Panc1 (cell line): Measurements from ENCODE around the gene UFD1. TPM values are rescaled to one million over a fixed set of nuclear protein-coding genes. Genes with fewer than 3 reads are reported as not detected.

Experiments used
- ATAC-seq: fragments of 200-7000 bp; cut with Tn5 transposase; 2 replicates; pipeline ENCODE4 v1.9.1; 2020; ENCODE audit warnings: mild to moderate bottlenecking, moderate library complexity
- BruUV-seq: library from RNA; stranded (reverse); fragments of 400-500 nt; replicated peaks from 2 replicates; lab custom pipeline; 2021; lab: Mats Ljungman, UMichigan
- CTCF ChIA-PET: fragments of 300-600 bp; sonication (Branson Sonifier 250); formaldehyde crosslinking; loops from one replicate; lab custom pipeline; 2022; ENCODE audit warnings: antibody characterized with exemption; lab: Charles Lee
- POLR2A ChIA-PET: fragments of 300-600 bp; sonication (Branson Sonifier 250); formaldehyde crosslinking; loops from one replicate; lab custom pipeline; 2022; ENCODE audit warnings: antibody characterized with exemption; lab: Charles Lee
- DNase-seq: peaks from one replicate; pipeline ENCODE4 v3.0.0-alpha.2; 2010; ENCODE audit warnings: low read depth, low spot score
- H3K27ac ChIP-seq: 2 replicates; pipeline ENCODE4 v1.5.1; 2011; ENCODE audit warnings: mild to moderate bottlenecking, low read length, inconsistent platforms
- H3K27me3 ChIP-seq: fragments of 200-500 bp; sonication (Bioruptor generic); 2 replicates; pipeline ENCODE4 v1.6.0; 2014; ENCODE audit warnings: low read length, inconsistent platforms; ENCODE audit not compliant: control insufficient read depth, insufficient read depth
- H3K36me3 ChIP-seq: fragments of 200-500 bp; sonication (Bioruptor generic); 2 replicates; pipeline ENCODE4 v1.5.1; 2014; ENCODE audit warnings: inconsistent platforms, mild to moderate bottlenecking, low read length, moderate library complexity; ENCODE audit not compliant: control insufficient read depth, insufficient read depth
- H3K4me1 ChIP-seq: 2 replicates; pipeline ENCODE4 v1.5.1; 2011; ENCODE audit warnings: inconsistent platforms, mild to moderate bottlenecking, low read length, moderate library complexity; ENCODE audit not compliant: control insufficient read depth, insufficient read depth
- H3K4me3 ChIP-seq, 2 experiments: 2 replicates each; pipeline ENCODE4 v1.5.1; 2011 to 2012; ENCODE audit warnings: low read depth in 2 of 2, low read length in 2 of 2, mild to moderate bottlenecking in 2 of 2, inconsistent platforms in 1 of 2, moderate library complexity in 1 of 2
- H3K9me3 ChIP-seq: fragments of 200-500 bp; sonication (Bioruptor generic); 2 replicates; pipeline ENCODE4 v1.5.1; 2014; ENCODE audit warnings: low read depth, mild to moderate bottlenecking, inconsistent platforms, low read length, moderate library complexity; ENCODE audit not compliant: control insufficient read depth, insufficient read depth
- CTCF ChIP-seq: fragments of 450-650 bp; IDR thresholded peaks from 2 replicates; pipeline ENCODE4 v1.5.1; 2017; ENCODE audit warnings: mild to moderate bottlenecking
- POLR2AphosphoS5 ChIP-seq: IDR thresholded peaks from 2 replicates; pipeline ENCODE4 v1.6.1; 2012; ENCODE audit warnings: mild to moderate bottlenecking, low read depth, low read length, moderate library complexity
- REST ChIP-seq, 2 experiments: IDR thresholded peaks; 2 replicates each; pipeline ENCODE4 v1.6.1; 2011 to 2012; ENCODE audit warnings: low read depth in 2 of 2, control low read depth in 1 of 2, low read length in 1 of 2, mild to moderate bottlenecking in 1 of 2, moderate library complexity in 1 of 2; ENCODE audit not compliant: insufficient read depth in 1 of 2
- SIN3A ChIP-seq: IDR thresholded peaks from 2 replicates; pipeline ENCODE4 v1.6.1; 2012; ENCODE audit warnings: low read depth, mild to moderate bottlenecking, low read length, moderate library complexity, borderline replicate concordance; ENCODE audit not compliant: insufficient read depth
- TCF7L2 ChIP-seq: IDR thresholded peaks from 2 replicates; pipeline ENCODE4 v1.6.1; 2011; ENCODE audit warnings: mild to moderate bottlenecking, low read depth, low read length, inconsistent platforms
- in situ Hi-C: cut with HindIII; loops from 2 replicates; pipeline ENCODE4 v1.10.0; 2016; ENCODE audit warnings: low sequenced_read_pairs, low pct_unique_long_range_greater_than_20kb
- intact Hi-C: fragments of 100-400 bp; cut with micrococcal nuclease; formaldehyde crosslinking; loops from one replicate; pipeline ENCODE4 v1.10.0; 2022; ENCODE audit not compliant: unreplicated experiment
- total RNA-seq: library from RNA; stranded (reverse); gene quantifications from one replicate; pipeline ENCODE4 v1.2.1, GENCODE V29; 2021; ENCODE audit not compliant: unreplicated experiment

The UFD1 gene
- total RNA-seq, 1 experiment from 2014 or later, result 82.8 TPM

DNA sequence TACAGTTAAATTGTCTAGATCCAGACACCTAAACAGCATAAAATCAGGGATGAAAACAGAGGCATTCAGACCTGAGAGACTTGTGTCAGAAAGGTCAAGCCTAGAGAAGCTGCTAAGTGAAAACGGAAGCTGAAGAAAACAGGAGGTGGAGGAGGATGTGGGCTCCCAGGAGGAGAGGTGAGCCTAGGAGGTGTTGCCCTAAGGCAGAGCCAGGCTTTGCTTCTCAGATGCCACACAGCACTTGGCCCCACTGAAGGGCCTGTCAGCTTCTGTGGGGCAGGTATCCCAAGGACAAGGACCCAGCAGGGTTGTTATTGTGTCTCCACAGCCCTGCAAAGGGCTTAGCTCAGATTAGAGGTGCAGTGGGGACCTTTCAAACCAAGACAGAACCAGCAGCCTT lies 14.4 kb downstream of the UFD1 start:
- ATAC-seq (no peak), DNase-seq (no peak)
- Histone ChIP-seq H3K27ac (no peak overlapping the region), H3K4me1 (no peaks in the 10 kb centered on the region), H3K27me3 (no peaks in the 10 kb centered on the region), H3K36me3 (peaks cover 29% of the 10 kb centered on the region), H3K4me3 (no peak overlapping the region), H3K9me3 (no peaks in the 10 kb centered on the region)
- no TSS peak for BruUV-seq
- ChIA-PET POLR2A (interaction anchor here (0.6 kb wide), 1 partner anchor 14 kb away, joined by 3 read pairs; no protein-coding TSS in a partner anchor), CTCF (no interaction called here)
- in situ Hi-C loops (no loop called here), intact Hi-C loops (no loop called here)
- no peak for TF ChIP-seq POLR2AphosphoS5
- TF ChIP-seq REST (IDR thresholded peaks at IDR 0.05; ENCODE audit: insufficient read depth in 1 of 2, low read depth in 2 of 2, low read length in 1 of 2), result no peak
- TF ChIP-seq TCF7L2, result no peak
- TF ChIP-seq SIN3A, result no peak
- no peak for TF ChIP-seq CTCF

GRCh38 chr22:19463491-19464469 lies 15.2 kb downstream of the UFD1 start:
- TF ChIP-seq TCF7L2 (no peak), CTCF (no peak), REST (IDR thresholded peaks at IDR 0.05; ENCODE audit: insufficient read depth in 1 of 2, low read depth in 2 of 2, low read length in 1 of 2) (no peak), SIN3A (no peak), POLR2AphosphoS5 (no peak)
- no peaks in the 10 kb centered on the region for H3K9me3 ChIP-seq
- no peak overlapping the region for H3K4me3 ChIP-seq
- H3K27ac ChIP-seq, result no peak overlapping the region
- DNase-seq (no peak), ATAC-seq (no peak)
- H3K36me3 ChIP-seq, result peaks cover 29% of the 10 kb centered on the region
- H3K27me3 ChIP-seq, result no peaks in the 10 kb centered on the region
- ChIA-PET CTCF (no interaction called here), POLR2A (interaction anchor here (0.6 kb wide), 1 partner anchor 15 kb away, joined by 3 read pairs; no protein-coding TSS in a partner anchor)
- in situ Hi-C loops, result no loop called here
- intact Hi-C loops, result no loop called here
- no peaks in the 10 kb centered on the region for H3K4me1 ChIP-seq
- no TSS peak for BruUV-seq
